GM12873 (cell line): Measurements from ENCODE around the gene FOXG1.
A peak's percentile ranks its signal among the peaks of the same experiment; 100 is the strongest.

Source experiments
- CTCF ChIP-seq: IDR thresholded peaks from 2 replicates; pipeline ENCODE4 v1.5.1; 2012; ENCODE audit warnings: low read depth, mild to moderate bottlenecking, moderate library complexity, low read length, control low read depth; ENCODE audit not compliant: insufficient read depth; ENCODE audit errors: missing control alignments

FOXG1 gene

GRCh38 chr14:28773176-28773575 is 6.6 kb downstream of the FOXG1 start:
- no peak for TF ChIP-seq CTCF

- TF ChIP-seq CTCF: peak; percentile 24
Observed at GRCh38 chr14:28773861-28774691, 7.5 kb downstream of the FOXG1 start.

- no peak for TF ChIP-seq CTCF
Observed at GRCh38 chr14:28774764-28775735, 8.5 kb downstream of the FOXG1 start.

- no peak for TF ChIP-seq CTCF
Observed at GRCh38 chr14:28776482-28777266, 10.1 kb downstream of the FOXG1 start.

- TF ChIP-seq CTCF: no peak
Observed at GRCh38 chr14:28777471-28778137, 11.0 kb downstream of the FOXG1 start.

GRCh38 chr14:28778138-28779117 is 11.8 kb downstream of the FOXG1 start:
- no peak for TF ChIP-seq CTCF
